Activated CD8-positive, alpha-beta T cell treated with anti-CD3 and anti-CD28 coated beads for 36 hours (primary cell): ENCODE measurements around the gene LOXL3. TPM values are rescaled to one million over a fixed set of nuclear protein-coding genes. Genes with fewer than 3 reads are reported as not detected.

ENCODE experiments used
- ATAC-seq: fragments of 200-7000 bp; cut with Tn5 transposase; one replicate; pipeline ENCODE4 v1.10.0; 2021; ENCODE audit warnings: mild to moderate bottlenecking, moderate library complexity
- CTCF ChIA-PET: fragments of 350-600 bp; sonication (Branson Sonifier 250); formaldehyde crosslinking; loops from one replicate; lab custom pipeline; 2021; ENCODE audit warnings: antibody characterized with exemption; lab: Charles Lee
- POLR2A ChIA-PET: fragments of 350-600 bp; sonication (Branson Sonifier 250); formaldehyde crosslinking; loops from one replicate; lab custom pipeline; 2021; ENCODE audit warnings: antibody characterized with exemption; lab: Charles Lee
- DNase-seq: peaks from one replicate; pipeline ENCODE4 v3.0.0-alpha.2; 2020
- H3K27ac Mint-ChIP-seq: one replicate; pipeline ENCODE4 v1.8.0; 2021; ENCODE audit warnings: mild to moderate bottlenecking, mixed read lengths
- H3K27me3 Mint-ChIP-seq: one replicate; pipeline ENCODE4 v1.8.0; 2021; ENCODE audit warnings: mixed read lengths
- H3K36me3 Mint-ChIP-seq: one replicate; pipeline ENCODE4 v1.8.0; 2021; ENCODE audit warnings: low read depth, mixed read lengths
- H3K4me1 Mint-ChIP-seq: one replicate; pipeline ENCODE4 v1.8.0; 2021; ENCODE audit warnings: low read depth, mixed read lengths
- H3K4me3 Mint-ChIP-seq: one replicate; pipeline ENCODE4 v1.8.0; 2021; ENCODE audit warnings: mild to moderate bottlenecking, moderate library complexity, mixed read lengths
- H3K9me3 Mint-ChIP-seq: one replicate; pipeline ENCODE4 v1.8.0; 2021; ENCODE audit warnings: mixed read lengths
- intact Hi-C: fragments of 100-400 bp; cut with micrococcal nuclease; formaldehyde crosslinking; loops from one replicate; pipeline ENCODE4 v1.10.0; 2022
- total RNA-seq, 2 experiments: library from RNA; stranded (reverse); gene quantifications; one replicate each; pipeline ENCODE4 v1.2.3, GENCODE V29; 2021
- TF ChIP-seq, protein P1 (sequence below): fragments of 200-600 bp; IDR thresholded peaks from one replicate; pipeline ENCODE4 v1.8.0; 2022; ENCODE audit warnings: antibody characterized with exemption, mild to moderate bottlenecking

The LOXL3 gene
- total RNA-seq, 2 experiments from 2014 or later: 0.38 to 0.60 TPM

DNA sequence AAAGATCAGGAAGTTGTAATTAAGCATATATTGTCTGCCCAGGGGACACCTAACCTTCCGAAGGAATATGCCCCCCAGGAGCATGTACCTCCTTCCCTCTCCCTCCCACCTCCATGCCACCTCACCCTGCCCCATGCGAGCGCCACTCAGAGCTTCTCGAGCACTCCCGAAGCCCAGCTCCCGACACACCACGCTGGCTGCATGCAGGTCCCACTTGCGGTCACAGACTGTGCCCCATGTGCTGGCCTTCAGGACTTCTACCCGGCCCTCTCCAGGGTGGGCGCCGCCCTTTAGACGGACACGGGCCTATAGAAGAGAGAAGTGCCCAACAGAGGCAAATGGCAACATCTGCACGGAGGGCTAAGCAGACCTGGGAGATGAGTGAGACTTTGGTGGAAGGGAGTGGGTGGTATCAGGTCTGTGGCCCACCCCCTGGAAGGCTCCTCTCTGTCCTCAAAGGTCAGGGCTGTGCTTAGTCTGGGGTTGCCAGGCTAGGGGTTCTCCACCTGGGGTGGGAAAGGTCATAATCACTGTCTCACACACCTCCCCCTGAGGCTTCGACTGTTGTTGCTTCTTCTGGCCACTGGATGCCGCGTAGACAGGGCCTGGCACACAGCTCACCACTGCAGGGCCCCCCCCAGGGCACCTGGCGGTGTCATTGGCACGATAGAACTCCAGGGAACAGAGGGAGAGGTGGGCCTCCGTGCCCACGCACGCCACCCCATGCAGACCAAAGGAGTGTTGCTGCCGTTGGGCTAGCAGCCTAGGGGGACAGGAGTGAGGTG, 17.4 kb downstream of the LOXL3 start:
- POLR2A ChIA-PET: no interaction called here
- H3K4me1 Mint-ChIP-seq: peaks cover 11% of the 10 kb centered on the region
- DNase-seq (peak; percentile 17), ATAC-seq (peak; percentile 71)
- H3K4me3 Mint-ChIP-seq: no peak overlapping the region
- no peak overlapping the region for H3K27ac Mint-ChIP-seq
- no peaks in the 10 kb centered on the region for H3K9me3 Mint-ChIP-seq
- CTCF ChIA-PET: interaction anchor here (1.2 kb wide), 1 partner anchor 8 kb away, joined by 3 read pairs; no protein-coding TSS in a partner anchor
- intact Hi-C loops: no loop called here
- peaks cover 9% of the 10 kb centered on the region for H3K27me3 Mint-ChIP-seq
- TF ChIP-seq, protein P1, sequence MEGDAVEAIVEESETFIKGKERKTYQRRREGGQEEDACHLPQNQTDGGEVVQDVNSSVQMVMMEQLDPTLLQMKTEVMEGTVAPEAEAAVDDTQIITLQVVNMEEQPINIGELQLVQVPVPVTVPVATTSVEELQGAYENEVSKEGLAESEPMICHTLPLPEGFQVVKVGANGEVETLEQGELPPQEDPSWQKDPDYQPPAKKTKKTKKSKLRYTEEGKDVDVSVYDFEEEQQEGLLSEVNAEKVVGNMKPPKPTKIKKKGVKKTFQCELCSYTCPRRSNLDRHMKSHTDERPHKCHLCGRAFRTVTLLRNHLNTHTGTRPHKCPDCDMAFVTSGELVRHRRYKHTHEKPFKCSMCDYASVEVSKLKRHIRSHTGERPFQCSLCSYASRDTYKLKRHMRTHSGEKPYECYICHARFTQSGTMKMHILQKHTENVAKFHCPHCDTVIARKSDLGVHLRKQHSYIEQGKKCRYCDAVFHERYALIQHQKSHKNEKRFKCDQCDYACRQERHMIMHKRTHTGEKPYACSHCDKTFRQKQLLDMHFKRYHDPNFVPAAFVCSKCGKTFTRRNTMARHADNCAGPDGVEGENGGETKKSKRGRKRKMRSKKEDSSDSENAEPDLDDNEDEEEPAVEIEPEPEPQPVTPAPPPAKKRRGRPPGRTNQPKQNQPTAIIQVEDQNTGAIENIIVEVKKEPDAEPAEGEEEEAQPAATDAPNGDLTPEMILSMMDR: no peak
- peaks cover 18% of the 10 kb centered on the region for H3K36me3 Mint-ChIP-seq

DNA sequence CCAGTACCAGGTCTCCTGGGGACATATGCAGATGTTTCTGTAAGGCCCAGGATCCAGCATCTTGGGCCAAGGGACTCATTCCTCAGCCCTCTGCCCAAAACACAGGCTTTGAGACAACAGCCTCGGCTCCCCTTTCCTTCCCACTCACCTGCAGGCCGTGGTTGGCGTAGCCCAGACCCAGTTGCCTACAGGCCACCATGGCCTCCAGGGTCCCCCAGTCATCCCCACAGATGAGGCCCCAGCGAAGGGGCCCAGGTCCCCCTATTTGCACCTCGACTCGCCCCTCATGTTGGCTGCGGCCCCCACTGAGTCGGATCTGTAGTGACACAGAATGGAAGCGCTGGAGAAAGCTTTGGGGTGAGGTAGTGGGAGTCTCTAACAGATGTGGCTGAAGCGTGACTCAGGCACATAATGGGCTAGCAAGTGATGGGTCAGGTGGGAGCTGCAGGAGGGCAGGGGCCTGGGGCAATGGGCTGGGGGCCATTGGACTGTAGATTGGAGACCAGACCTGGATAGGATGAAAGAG, 18.2 kb downstream of the LOXL3 start:
- Mint-ChIP-seq H3K27ac (no peak overlapping the region), H3K4me1 (peaks cover 19% of the 10 kb centered on the region), H3K36me3 (peaks cover 26% of the 10 kb centered on the region), H3K9me3 (no peaks in the 10 kb centered on the region), H3K27me3 (peaks cover 6% of the 10 kb centered on the region), H3K4me3 (no peak overlapping the region)
- ATAC-seq (no peak), DNase-seq (no peak)
- POLR2A ChIA-PET: no interaction called here
- intact Hi-C loops: no loop called here
- TF ChIP-seq, protein P1: no peak
- CTCF ChIA-PET: interaction anchor here (1.2 kb wide), 1 partner anchor 9 kb away, joined by 3 read pairs; no protein-coding TSS in a partner anchor

DNA sequence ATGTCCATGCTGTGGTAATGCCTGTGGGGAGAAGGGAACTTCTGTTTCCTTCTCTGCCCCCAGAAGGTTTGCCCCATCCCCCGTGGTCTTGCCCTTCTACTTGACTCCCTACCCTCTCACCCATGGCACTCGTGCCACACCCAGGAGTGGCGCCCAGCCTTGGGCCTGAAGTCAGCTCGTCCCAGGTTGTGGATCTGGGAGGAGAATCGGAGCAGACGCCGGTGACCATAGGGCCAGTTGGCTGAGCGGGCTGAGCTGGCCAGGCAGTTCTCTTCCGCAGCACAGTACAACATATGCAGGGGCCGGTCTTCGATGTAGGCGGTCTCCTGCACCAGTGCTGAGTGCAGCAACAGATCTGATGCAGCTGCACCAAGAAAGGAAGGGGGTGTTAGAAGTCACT, 19.3 kb downstream of the LOXL3 start:
- Mint-ChIP-seq H3K4me3 (no peak overlapping the region), H3K36me3 (peaks cover 27% of the 10 kb centered on the region), H3K27ac (no peak overlapping the region), H3K4me1 (peaks cover 19% of the 10 kb centered on the region), H3K27me3 (peaks cover 4% of the 10 kb centered on the region), H3K9me3 (no peaks in the 10 kb centered on the region)
- DNase-seq (no peak), ATAC-seq (no peak)
- intact Hi-C loops: loop anchor here (5.0 kb wide), 2 partner anchors 52 to 53 kb away; partner anchors contain the start of genes CCDC142 and TTC31
- ChIA-PET CTCF (interaction anchor here (6.4 kb wide), 1 partner anchor 55 kb away, joined by 54 read pairs; no protein-coding TSS in a partner anchor), POLR2A (interaction anchor here (1.1 kb wide), 1 partner anchor 33 kb away, joined by 3 read pairs; no protein-coding TSS in a partner anchor)
- TF ChIP-seq, protein P1: no peak

DNA sequence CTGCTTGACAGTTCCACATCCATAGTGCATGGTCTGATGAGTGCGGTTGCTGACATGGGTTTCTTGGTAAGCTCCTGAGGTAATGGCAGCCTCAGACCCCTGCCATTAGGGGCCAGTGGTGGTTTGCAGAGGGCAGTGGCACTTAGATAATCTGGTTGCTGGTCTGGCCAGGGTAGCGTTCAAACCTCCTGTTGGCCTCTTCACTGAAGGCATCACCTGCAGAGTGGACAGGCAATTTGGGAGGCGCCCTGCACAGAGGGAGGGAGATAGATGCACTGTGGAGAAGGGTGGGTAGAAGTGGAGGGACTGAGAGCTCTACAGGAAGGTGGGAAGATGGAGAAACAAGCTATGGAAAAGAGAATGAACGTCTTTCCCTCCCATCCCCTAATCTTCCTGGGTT, 20.3 kb downstream of the LOXL3 start:
- TF ChIP-seq, protein P1: no peak
- no peak overlapping the region for H3K4me3 Mint-ChIP-seq
- DNase-seq (no peak), ATAC-seq (no peak)
- ChIA-PET CTCF (interaction anchor here (1.1 to 6.4 kb wide), 7 partner anchors 11 to 76 kb away, joined by 3 to 54 read pairs (median 12); partner anchors contain the start of genes CCDC142, PCGF1, TTC31 and WBP1), POLR2A (interaction anchor here (1.1 to 1.8 kb wide), 3 partner anchors 16 to 34 kb away, joined by 3 to 5 read pairs (median 3); partner anchors contain the start of gene TLX2)
- H3K9me3 Mint-ChIP-seq: no peaks in the 10 kb centered on the region
- H3K36me3 Mint-ChIP-seq: peaks cover 34% of the 10 kb centered on the region
- H3K4me1 Mint-ChIP-seq: peaks cover 19% of the 10 kb centered on the region
- intact Hi-C loops: loop anchor here (5.0 kb wide), 2 partner anchors 51 to 54 kb away; partner anchors contain the start of genes CCDC142 and TTC31
- H3K27ac Mint-ChIP-seq: no peak overlapping the region
- no peaks in the 10 kb centered on the region for H3K27me3 Mint-ChIP-seq
